A204.1 (cell line): ENCODE results near the gene CNTNAP4.

Source experiments
- FAIRE-seq: peaks from 2 replicates; lab custom pipeline; 2012; peaks lifted over from hg19 to GRCh38; lab: Jason Lieb, UNC

The CNTNAP4 gene

DNA sequence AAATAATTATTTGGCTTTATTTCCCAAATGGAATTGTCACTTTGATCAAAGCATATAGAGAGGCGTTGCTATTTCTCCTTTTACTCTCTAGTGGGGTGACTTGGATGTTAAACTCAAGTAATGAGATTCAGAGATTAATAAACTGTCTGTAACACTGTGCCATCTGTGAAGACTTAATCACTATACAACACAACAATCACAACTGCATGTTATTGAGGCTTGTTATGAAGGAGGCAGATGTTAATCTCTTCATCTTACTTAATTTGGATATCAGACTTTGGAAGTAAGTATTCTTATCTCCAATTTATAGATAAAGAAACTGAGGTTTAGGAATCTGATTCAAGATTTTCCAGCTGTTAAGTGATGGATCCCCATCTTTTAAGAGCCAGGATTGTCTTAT is 132.5 kb downstream of the CNTNAP4 start:
- FAIRE-seq, result no peak

DNA sequence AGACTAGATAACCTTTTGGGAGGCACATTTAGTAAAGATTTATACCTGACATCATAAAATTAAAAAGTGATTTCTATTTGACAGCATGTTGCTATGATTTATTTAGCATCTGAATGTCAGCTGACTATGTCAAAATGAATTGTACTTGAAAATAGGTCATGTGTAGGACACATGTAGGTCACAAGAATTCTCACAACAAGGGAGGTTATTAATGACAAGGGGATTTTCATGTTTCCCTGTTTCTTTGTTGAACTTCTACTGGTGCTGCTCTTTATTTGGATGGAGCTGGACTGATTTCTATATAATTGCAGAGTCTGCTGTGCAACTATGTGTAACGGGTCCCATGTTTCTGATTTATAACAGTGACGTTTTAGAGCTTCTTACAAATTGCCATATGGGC is 144.4 kb downstream of the CNTNAP4 start:
- no peak for FAIRE-seq

DNA sequence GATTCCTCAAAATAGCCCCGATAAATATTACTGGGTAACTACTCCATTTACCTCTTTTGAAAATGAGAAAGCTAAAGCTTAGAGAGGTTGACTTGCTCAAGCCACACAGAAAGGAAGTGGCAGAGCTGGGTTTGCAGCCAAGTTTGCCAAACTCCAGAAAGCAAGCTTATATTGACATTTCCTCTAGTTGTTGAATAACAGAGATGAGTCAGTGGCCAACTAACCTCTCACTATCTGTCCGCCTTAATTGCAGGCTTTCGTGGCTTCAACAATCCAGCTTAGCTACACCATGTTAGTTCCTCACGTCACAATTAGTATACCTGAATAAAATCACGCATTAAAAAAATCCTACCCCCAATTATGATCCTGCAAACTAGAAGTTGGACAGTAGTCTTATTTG is 151.7 kb downstream of the CNTNAP4 start:
- FAIRE-seq, result no peak

DNA sequence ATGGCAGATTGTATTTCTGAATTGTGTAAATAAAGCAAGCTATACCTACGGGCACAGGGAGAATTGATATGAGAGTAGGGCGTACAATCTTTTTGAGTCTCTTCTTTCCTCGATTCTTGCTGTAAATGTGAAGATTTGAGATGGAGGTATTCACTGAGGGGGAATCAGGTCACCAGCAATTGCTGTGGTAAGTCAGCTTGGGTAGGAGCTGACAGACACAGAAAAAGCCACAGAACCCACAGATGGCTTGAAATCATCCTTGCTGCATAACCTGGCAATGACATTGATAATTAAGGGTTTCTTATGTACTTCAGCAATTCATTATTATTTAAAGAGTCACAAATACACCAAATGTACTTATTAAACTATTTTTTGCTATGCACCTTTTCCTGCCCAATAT is 164.2 kb downstream of the CNTNAP4 start:
- no peak for FAIRE-seq

DNA sequence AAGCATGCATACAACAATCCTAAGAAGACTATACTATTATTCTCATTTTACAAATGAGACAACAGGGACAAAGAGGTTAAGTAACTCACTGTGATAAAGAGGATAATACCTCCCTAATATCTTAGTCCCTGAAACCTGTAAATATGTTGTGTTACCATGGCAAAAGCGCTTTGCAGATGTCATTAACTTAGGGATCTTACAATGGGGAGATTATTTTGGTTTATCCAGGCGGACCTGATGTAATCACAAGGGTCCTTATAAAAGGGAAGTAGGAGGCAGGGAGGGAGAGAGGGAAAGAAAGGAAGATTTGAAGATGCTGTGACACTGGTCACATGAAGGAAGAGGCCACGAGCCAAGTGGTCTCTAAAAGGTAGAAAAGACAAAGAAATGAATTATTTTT is 164.7 kb downstream of the CNTNAP4 start:
- no peak for FAIRE-seq

DNA sequence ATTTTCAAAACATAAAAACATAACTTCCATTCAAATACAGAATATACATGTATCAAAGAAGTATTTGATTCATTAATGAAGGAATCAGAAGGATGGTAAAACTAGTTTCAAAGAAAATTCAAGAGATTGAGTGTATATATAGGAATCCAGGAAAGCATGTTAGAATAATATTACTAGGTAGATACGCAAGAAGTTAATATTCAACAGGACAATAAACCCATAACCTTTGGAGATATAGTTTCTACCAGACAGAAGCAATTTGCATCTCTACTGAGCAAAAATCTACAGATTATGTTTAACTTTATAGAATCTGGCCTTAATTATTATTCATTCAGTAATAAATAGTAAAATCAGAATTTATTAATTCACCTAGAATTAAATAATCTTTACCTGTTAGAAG is 166.8 kb downstream of the CNTNAP4 start:
- no peak for FAIRE-seq

DNA sequence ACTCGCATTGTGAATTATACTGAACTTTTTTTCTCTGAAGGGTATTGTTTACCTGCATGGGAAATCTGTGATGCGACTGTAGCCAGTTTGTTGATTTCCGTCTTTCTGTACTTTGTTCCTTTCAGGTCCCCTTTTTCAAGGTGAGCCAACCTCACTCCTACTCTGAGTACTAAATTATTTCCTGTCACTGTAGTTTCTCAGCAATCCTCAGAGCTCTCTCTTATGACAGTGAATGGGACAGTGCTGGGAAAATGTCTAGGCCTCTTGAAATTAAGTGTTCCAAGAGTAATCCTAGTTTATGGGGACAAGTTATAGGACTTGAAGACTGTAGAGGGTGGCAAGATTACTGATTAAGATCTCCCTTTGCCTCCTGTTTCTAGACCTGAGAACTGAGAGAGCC is 167.6 kb downstream of the CNTNAP4 start:
- no peak for FAIRE-seq

DNA sequence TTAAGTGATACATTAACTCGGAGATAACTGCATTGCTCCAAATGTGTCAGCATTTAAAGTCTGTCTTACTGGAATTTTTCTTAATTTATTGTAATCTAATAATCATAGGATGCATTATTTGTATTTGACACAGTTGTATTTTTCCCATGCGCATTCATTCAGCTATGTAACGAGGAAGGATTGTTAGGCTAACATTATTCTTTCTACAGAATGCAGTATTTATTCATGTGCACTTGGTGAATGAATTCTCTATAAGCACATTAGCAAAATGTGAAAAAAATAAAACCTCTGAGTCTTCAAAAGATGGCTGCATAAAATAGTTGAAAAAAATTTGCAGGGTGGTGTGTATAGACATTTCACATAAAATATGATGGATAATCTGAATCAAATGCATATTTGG is 168.6 kb downstream of the CNTNAP4 start:
- FAIRE-seq, result no peak

DNA sequence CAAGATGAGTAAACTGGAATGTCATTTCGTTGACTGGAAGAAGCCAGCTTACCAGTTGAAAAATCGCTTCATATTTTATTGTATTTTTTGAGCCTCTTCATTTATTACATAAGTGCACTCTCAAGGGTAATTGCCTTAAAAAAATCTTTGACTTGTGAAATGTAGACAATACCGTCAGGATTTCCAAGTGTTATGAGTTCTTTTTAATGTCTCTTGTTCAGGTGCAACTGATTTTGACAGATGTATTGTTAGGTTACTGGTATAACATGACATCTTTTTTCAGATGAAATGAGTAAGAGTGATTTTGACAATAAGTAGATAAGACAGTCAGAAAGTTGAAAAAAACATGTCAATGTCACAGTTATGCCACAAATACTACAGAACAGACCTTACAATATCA is 169.1 kb downstream of the CNTNAP4 start:
- no peak for FAIRE-seq

DNA sequence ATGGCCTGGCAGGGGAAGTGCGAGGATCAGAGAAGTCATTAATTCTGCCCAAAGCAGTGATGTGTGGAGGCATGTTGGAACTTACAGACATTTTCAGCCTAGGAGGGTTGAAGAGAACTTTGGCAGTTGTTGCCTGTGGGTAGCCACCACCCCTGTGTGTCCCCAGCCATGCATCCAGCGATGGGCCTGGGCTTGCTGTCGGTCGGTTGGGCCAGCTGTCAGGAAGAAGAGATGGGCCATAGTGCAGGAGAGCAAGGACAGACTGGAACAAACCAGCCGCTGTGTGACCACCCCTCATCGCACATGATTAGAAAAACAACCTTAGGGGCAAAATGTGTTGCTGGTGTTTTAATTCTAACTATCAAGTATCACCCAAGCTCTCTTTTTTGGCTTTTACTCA is 173.7 kb downstream of the CNTNAP4 start:
- FAIRE-seq, result no peak

DNA sequence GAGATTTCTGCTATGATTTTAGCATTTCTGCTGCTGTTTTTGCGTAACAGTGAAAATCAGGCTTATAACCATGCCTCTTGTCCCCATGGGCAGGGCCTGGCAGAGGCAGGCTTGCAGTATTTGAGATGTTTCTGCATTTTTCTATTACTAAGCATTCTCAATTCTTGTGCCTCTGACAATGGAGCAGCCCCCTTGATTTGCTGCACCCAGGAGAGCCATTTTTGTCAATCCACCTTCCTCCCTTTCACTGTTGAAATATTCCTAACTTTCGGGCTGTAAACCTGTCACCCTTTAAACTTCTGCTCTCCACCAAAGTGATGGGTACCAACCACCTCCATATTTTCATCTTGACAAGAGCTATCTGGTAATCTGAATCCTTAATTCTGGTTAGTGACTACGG is 178.1 kb downstream of the CNTNAP4 start:
- FAIRE-seq, result no peak

DNA sequence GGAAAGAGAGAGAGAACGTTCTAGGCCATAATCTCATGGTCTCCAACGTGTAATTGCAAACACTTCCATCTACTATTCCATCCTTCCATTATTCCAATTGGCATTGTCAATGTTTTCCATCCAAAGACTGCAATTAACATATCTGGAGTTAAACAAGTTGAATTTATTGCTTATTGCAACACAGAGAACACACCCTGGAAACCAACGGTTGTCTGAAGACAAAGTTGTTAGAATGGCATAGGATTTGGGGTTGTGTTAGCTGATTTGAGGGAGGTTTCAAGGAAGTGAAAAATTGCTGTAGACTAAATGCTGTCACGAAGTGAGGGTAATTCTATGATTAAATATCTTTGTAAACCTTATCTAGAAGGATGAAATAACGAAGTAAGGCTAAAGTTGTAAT is 178.8 kb downstream of the CNTNAP4 start:
- FAIRE-seq, result no peak

DNA sequence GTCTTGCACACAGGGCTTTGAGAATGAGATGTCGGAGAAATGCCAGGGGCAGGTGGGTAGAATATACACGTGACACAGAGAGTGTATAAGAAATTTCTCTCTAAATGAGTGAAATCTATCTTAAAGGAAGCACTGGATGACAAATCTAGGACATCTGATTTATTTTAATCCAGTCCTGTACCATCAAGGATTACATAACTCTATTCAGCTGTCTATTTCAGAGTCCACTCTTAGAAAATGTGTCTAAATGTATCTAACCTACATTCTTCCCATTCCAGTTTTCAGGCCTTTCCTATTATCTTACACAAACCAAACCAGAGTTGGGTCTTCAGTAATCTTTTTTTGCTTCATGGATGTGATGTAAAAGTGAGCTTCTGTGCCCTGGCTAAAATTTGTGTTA is 181.9 kb downstream of the CNTNAP4 start:
- no peak for FAIRE-seq

DNA sequence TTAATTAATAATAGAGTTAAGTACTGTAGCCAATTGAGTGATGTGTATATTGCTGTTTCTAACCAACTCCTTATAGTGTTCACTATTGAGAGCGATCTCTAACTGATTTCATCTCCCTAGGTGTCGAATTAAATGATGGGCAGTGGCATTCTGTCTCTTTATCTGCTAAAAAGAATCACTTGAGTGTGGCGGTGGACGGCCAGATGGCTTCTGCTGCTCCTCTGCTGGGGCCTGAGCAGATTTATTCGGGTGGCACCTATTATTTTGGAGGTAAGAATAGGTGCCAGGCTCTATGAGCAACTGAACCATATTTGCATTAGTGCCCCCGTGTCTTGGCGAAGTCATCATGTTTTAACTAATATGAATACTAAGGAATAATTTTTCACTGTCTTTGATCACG is 184.6 kb downstream of the CNTNAP4 start:
- no peak for FAIRE-seq

DNA sequence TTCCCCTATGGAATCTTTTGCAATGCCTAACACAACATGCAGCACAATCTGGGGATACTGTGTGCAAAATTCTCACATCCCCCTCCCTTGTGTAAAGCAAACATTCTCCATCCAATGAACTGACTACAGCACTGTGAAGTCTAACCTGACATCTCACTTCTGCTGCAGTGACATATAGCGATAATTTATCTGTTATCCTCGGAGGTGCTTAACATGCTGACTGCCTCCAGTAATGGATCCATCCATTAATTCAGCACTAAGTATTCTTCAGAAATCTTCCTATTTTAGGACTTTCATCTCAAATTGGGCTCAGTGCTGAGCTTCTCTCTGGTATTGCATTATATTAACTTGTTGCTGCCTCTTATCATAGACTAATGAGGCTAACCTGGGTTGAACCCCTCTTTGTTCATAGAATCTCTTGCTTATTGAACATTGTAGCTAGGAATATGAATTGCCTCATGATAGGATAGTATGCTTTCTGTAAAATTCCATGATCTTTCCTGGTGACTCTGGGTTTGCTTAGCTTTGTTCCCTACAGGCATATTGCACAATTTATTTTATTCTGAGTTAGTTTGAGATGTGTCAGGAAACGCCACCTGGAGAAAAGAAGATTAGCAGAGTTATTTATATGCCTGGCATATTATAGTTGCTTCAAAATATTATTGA is 187.9 kb downstream of the CNTNAP4 start:
- FAIRE-seq, result no peak

DNA sequence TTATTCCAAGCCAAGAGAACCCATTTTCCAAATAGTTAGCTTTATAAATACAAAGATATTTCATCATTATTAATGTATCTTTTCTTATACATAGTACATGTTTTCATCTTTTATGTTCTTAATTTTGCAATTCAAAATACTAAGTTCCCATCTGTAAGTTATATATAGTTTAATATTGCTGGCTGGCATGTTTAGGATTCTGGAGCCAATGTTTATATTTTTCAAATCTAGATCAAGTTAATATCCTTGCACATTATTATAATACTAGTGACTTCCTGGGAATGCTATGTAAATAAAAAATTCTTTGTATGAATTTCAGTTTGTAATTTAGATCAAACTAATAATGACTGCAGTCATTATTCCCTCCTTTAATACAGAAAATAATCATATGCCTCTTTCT is 189.7 kb downstream of the CNTNAP4 start:
- FAIRE-seq, result no peak

DNA sequence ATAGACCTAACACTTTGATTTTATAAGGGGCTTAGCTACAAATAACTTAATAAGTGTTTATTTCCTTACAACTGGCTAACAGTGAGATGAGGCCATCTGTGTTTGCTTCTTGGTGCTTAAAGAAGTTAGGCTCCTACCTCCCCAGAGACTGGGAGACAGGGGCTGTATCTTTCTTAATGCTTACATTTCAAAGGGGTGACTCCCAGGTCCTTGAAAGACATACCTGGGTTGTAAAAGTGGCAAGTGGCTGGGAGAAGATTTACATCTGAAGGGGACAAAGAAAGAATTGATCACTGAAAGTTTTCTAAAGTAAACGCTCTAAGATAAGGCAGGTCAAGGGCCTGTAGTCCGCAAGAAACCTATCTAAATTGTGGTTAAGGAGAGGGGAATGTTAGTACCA is 196.8 kb downstream of the CNTNAP4 start:
- FAIRE-seq, result no peak

DNA sequence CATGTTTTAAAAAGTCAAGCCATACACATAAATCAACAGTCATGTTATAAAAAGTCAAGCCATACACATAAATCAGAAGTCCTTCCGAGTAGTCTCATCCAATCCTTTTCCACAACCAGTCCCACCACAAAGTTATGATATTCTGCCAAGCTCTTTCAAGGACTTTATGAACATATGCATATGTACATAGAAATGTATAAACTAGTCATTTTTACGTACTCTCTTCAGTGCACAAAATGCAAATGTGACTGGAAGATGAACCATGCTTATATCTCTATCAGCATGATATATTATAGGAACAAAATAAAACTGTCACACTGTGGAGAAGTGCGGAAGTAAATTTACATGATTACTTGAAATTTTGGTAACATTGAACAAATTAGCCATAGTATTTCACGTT is 200.9 kb downstream of the CNTNAP4 start:
- FAIRE-seq, result no peak

DNA sequence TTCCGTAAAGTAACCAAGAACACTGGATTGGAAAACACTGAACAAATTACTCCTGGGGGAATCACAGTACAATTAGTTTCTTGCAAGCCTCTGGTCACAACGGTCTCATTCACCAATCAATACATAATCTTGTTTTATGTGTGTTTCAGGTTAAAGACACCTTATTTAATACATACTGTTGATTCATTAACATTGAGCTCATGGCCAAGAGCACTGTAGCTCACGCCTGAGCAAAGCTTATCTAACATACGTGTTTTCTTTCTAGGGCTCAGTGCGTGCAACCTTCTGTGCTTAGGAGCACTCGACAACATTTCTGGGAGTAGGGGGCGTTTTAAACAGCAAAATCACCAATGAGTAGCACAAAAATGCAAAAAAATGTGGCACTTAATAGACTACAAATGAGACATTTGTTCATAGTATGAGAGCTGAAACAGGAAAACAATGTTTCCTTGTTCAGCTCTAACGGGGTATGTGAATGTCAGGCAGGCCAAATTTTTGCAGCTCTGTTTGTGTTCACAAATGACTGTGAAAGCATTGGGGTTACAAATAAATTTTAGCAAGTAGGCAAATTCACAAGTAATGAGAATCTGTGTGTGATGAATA is 206.2 kb downstream of the CNTNAP4 start:
- no peak for FAIRE-seq

DNA sequence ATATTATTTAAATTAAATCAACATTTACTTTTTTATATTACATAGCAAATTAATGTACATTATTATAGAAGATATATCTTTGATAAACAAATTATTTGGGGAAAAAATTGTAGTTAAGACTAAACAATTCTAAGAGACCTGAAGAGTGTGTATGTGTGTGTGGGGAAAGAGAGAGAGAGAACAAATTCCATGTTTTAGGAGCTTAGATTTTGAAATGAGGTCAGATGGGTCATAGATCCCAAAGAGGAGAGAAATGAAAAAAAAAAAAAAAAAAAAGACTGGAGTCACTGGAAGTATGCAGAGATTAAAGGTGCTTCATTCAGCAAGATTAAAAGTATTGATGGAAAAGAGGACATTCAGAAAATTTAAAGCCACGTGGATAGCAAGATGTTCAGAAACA is 206.8 kb downstream of the CNTNAP4 start:
- no peak for FAIRE-seq

DNA sequence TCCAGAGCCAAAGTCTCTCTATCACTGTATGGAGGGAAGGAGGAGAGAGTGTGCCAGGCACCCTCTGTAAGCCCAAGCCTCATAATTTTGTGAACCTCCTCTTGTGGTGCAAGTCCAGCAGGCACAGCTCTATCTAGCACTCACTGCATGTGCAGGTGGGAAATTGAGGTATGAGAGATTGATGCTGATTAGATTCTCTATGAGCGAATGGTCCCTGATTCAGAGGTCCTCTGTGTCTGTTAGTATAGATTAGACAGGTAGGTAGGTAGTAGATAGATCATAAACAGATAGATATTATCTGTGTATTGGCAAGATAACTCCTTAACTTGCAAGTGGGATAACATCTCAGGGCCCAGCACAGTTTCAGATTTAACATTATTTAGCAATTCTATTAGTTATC is 209.5 kb downstream of the CNTNAP4 start:
- FAIRE-seq, result no peak

DNA sequence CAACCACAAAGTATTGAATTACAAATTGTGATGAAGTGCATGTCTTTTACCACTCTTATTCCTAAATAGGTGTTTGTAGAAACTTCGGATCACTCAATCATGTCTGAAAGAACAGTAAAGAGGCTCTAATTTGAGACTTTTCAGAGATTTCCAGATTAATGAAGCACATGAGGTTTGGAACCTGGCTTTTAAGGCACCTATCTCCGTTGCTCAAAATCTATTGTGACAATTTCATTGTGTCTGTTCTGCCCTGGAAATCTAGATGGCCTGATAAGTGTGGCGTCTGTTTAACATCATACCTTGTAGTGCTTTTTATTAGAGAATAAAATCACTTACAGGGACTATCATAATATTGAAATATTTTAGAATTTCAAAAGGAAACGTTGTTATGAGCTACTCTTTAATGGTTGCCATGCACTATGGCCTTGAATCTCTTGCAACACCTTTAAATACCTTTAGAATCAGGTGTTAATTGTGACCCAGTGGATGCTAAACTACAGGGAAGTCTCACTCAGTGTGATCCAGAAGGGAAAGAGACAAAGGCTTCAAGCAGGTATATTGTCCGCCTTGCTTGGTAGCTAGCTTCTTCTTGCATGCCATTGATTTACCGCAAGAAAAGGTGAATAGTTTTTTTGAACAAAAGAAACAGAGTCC is 210.3 kb downstream of the CNTNAP4 start:
- FAIRE-seq, result no peak

DNA sequence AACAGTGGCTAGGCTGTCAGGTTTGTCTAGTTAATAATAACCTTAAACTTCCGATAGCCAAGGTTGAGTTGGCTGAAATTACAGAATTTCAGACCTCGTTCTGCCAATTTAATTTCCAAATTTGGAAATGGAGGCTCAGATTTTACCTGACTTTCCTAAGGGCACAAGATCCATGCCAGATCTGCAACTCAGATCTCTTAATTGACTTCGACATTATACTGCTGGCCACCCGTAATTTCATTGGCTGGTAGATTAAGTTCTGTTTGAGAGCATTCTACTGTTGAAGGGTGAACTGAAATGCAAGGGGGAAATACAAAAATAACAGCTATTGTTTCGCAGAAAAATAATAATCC is 210.8 kb downstream of the CNTNAP4 start:
- no peak for FAIRE-seq

DNA sequence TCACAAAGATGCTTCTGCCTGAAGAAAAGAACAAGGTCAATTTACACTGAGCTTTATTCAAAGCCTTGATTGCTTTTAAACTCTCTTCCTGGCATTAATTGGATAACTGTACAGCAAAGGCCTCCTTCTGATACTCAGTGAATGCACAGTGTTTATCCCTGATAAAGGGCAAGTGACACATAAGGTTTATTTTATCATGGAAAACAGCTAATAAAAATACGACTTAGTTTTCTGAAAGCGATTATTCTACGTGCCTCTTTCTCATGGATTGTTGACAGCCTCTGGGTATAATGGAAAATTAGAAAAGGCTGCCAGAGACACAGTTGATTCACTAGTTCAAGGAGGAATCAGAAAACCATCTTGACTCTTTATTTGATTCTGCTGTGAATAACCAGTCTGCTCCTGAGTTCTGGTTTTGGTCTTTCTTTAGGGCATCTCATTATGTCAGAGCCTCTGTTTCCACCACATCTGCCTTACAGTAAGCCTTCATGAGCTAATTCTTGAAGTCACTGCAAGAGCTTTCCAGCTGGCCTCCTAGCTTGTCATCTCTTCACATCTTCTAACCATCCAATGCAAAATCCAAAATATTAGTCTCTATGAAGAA is 212.9 kb downstream of the CNTNAP4 start:
- no peak for FAIRE-seq
